Fibroblast of pulmonary artery (primary cell): ENCODE measurements around the gene DOCK10.

Source experiments
- DNase-seq: peaks from one replicate; pipeline ENCODE4 v3.0.0-alpha.2; 2010; ENCODE audit warnings: low read depth
- H3K4me3 ChIP-seq: replicated peaks from 2 replicates; pipeline ENCODE4 v1.5.1; 2011; ENCODE audit warnings: low read depth, mild to moderate bottlenecking, control low read depth, low read length, moderate library complexity
- TF ChIP-seq, protein P1 (sequence below): IDR thresholded peaks from 2 replicates; pipeline ENCODE4 v1.5.1; 2011; ENCODE audit warnings: mild to moderate bottlenecking, control low read depth, low read length, inconsistent platforms; ENCODE audit errors: missing control alignments

DOCK10 gene

GRCh38 chr2:225076125-225076524 is 33.9 kb upstream of the DOCK10 start:
- DNase-seq, result no peak
- TF ChIP-seq, protein P1, sequence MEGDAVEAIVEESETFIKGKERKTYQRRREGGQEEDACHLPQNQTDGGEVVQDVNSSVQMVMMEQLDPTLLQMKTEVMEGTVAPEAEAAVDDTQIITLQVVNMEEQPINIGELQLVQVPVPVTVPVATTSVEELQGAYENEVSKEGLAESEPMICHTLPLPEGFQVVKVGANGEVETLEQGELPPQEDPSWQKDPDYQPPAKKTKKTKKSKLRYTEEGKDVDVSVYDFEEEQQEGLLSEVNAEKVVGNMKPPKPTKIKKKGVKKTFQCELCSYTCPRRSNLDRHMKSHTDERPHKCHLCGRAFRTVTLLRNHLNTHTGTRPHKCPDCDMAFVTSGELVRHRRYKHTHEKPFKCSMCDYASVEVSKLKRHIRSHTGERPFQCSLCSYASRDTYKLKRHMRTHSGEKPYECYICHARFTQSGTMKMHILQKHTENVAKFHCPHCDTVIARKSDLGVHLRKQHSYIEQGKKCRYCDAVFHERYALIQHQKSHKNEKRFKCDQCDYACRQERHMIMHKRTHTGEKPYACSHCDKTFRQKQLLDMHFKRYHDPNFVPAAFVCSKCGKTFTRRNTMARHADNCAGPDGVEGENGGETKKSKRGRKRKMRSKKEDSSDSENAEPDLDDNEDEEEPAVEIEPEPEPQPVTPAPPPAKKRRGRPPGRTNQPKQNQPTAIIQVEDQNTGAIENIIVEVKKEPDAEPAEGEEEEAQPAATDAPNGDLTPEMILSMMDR, result no peak

DNA sequence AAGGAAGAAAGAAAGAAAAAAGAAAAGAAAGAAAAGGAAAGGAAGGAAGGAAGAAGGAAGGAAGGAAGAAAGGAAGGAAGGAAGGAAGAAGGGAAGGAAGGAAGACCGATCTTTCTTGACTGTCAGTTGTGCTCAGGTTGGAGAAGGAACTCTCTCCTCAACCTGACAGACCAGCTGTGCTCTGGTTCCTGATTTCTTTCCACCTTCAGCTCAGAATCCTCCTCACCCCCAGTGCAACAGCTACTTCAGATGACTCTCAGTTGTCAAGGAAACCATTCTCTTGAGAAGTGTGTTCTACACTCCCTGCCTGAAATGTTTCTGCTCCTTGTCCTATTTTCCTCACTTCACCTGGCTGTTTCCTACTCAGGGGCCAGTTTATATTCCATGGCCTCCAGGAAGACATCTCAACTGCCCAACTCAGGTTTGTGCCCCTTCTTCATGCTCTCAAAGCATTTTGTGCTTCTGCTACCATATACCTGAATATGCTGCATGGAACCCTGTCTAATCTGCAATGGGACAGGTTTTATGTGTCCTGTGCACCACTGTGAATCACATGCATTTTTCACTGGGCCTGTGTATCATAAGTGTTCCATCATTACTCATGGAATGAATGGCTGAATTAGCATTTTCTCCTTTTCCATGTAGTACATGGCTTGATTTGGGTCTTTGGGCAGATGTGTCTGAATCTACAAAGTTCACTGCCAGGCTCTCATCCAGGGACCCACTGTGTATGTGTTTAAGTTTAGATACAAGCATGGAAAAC is 32.8 kb upstream of the DOCK10 start:
- H3K4me3 ChIP-seq, result no peak overlapping the region
- no peak for DNase-seq

More at GRCh38 chr2:225076125-225076524, 33.9 kb upstream of the DOCK10 start:
- no peak overlapping the region for H3K4me3 ChIP-seq

GRCh38 chr2:225074366-225074765 is 32.1 kb upstream of the DOCK10 start:
- TF ChIP-seq, protein P1, result no peak
- DNase-seq, result peak; percentile 52
- no peak overlapping the region for H3K4me3 ChIP-seq

More for the DNA sequence above, 32.8 kb upstream of the DOCK10 start:
- TF ChIP-seq, protein P1, result no peak

GRCh38 chr2:225073198-225073597 is 30.9 kb upstream of the DOCK10 start:
- TF ChIP-seq, protein P1, result no peak
- no peak for DNase-seq
- no peak overlapping the region for H3K4me3 ChIP-seq

DNA sequence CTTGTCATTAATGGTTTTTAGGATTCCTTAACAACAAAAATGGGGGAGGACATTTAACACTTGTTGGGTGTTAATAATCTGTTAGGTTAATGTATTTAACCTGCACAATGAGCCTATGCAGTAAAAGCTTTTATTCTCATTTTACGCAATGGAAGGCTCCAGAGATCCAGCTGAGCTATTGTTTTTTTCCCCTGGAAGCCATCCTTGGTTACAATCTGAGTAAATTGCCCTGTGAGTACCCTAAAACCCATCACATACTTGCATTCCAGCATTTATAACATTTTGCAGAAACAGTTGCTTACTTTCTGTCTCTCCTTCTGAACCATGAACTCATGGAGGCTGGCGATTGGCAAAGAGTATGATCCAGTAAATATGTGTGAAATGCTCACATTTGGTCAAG is 30.2 kb upstream of the DOCK10 start:
- no peak for DNase-seq
- no peak overlapping the region for H3K4me3 ChIP-seq
- TF ChIP-seq, protein P1, result no peak

GRCh38 chr2:225070811-225071210 is 28.5 kb upstream of the DOCK10 start:
- DNase-seq, result no peak
- H3K4me3 ChIP-seq, result no peak overlapping the region
- TF ChIP-seq, protein P1, result no peak

GRCh38 chr2:225069966-225070365 is 27.7 kb upstream of the DOCK10 start:
- no peak overlapping the region for H3K4me3 ChIP-seq
- TF ChIP-seq, protein P1, result no peak
- DNase-seq, result no peak
